Activated T-cell treated with anti-CD3 and anti-CD28 coated beads, Interleukin-2, amount 50 U/mL, for 72 hours (primary cell): ENCODE measurements around the gene PHLDB1. TPM values are rescaled to one million over a fixed set of nuclear protein-coding genes. Genes with fewer than 3 reads are reported as not detected.

Source experiments
- ATAC-seq, 2 donors: fragments of 150-1000 bp; cut with Tn5 transposase; replicated peaks in 1 of 2; 2 replicates each; pipeline ENCODE4 v1.10.0; 2021; ENCODE audit warnings: moderate library complexity in 2 of 2, mild to moderate bottlenecking in 1 of 2
- DNase-seq, 2 donors: peaks; one replicate each; pipeline ENCODE4 v3.0.0; 2021 to 2022; ENCODE audit warnings: mixed read lengths in 1 of 2
- H3K27ac Mint-ChIP-seq: one replicate; pipeline ENCODE4 v1.8.0; 2022; ENCODE audit warnings: mild to moderate bottlenecking, moderate library complexity, mixed read lengths
- H3K27me3 Mint-ChIP-seq: one replicate; pipeline ENCODE4 v1.8.0; 2022; ENCODE audit warnings: low read depth, mixed read lengths
- H3K36me3 Mint-ChIP-seq, 2 donors: one replicate each; pipeline ENCODE4 v1.8.0; 2022; ENCODE audit warnings: mixed read lengths in 2 of 2, mild to moderate bottlenecking in 1 of 2; ENCODE audit not compliant: insufficient read depth in 2 of 2
- H3K4me1 Mint-ChIP-seq: one replicate; pipeline ENCODE4 v1.8.0; 2022; ENCODE audit warnings: low read depth, mixed read lengths
- H3K4me3 Mint-ChIP-seq, 2 donors: one replicate each; pipeline ENCODE4 v1.8.0; 2022; ENCODE audit warnings: mild to moderate bottlenecking in 2 of 2, mixed read lengths in 2 of 2, moderate library complexity in 2 of 2
- H3K9me3 Mint-ChIP-seq, 2 donors: one replicate each; pipeline ENCODE4 v1.8.0; 2022; ENCODE audit warnings: mixed read lengths in 2 of 2
- total RNA-seq, 2 donors: library from RNA; stranded (reverse); gene quantifications; one replicate each; pipeline ENCODE4 v1.2.3, GENCODE V29; 2022

PHLDB1 gene
- total RNA-seq, 2 donors from 2014 or later, result 3.6 to 3.8 TPM

- Mint-ChIP-seq H3K36me3 (no peaks in the 10 kb centered on the region), H3K27me3 (no peaks in the 10 kb centered on the region), H3K27ac (no peak overlapping the region), H3K9me3 (no peaks in the 10 kb centered on the region), H3K4me3 (no peak overlapping the region), H3K4me1 (no peaks in the 10 kb centered on the region)
- DNase-seq (no peak), ATAC-seq (no peak)
Measured at GRCh38 chr11:118653684-118654390, 46.4 kb downstream of the PHLDB1 start.

- Mint-ChIP-seq H3K27me3 (no peaks in the 10 kb centered on the region), H3K36me3 (no peaks in the 10 kb centered on the region), H3K9me3 (no peaks in the 10 kb centered on the region), H3K27ac (no peak overlapping the region), H3K4me3 (no peak overlapping the region), H3K4me1 (no peaks in the 10 kb centered on the region)
- ATAC-seq (no peak), DNase-seq (no peak)
Measured at GRCh38 chr11:118655486-118656190, 48.2 kb downstream of the PHLDB1 start.

GRCh38 chr11:118656563-118657165 is 49.2 kb downstream of the PHLDB1 start:
- no peak for DNase-seq
- no peak for ATAC-seq
- Mint-ChIP-seq H3K27me3 (no peaks in the 10 kb centered on the region), H3K4me1 (no peaks in the 10 kb centered on the region), H3K36me3 (no peaks in the 10 kb centered on the region), H3K9me3 (no peaks in the 10 kb centered on the region), H3K4me3 (no peak overlapping the region), H3K27ac (no peak overlapping the region)

GRCh38 chr11:118657238-118657637 is 49.8 kb downstream of the PHLDB1 start:
- no peak overlapping the region for H3K27ac Mint-ChIP-seq
- DNase-seq, result no peak
- no peaks in the 10 kb centered on the region for H3K27me3 Mint-ChIP-seq
- ATAC-seq, result no peak
- no peaks in the 10 kb centered on the region for H3K4me1 Mint-ChIP-seq
- no peaks in the 10 kb centered on the region for H3K36me3 Mint-ChIP-seq
- H3K4me3 Mint-ChIP-seq, result no peak overlapping the region
- no peaks in the 10 kb centered on the region for H3K9me3 Mint-ChIP-seq

GRCh38 chr11:118657709-118658428 is 50.5 kb downstream of the PHLDB1 start:
- DNase-seq (no peak), ATAC-seq (no peak)
- Mint-ChIP-seq H3K27ac (no peak overlapping the region), H3K4me3 (no peak overlapping the region), H3K9me3 (no peaks in the 10 kb centered on the region), H3K27me3 (no peaks in the 10 kb centered on the region), H3K36me3 (no peaks in the 10 kb centered on the region), H3K4me1 (no peaks in the 10 kb centered on the region)

GRCh38 chr11:118658429-118659313 is 51.3 kb downstream of the PHLDB1 start:
- no peak overlapping the region for H3K27ac Mint-ChIP-seq
- no peak for DNase-seq
- no peak for ATAC-seq
- H3K9me3 Mint-ChIP-seq, result no peaks in the 10 kb centered on the region
- H3K36me3 Mint-ChIP-seq, result no peaks in the 10 kb centered on the region
- H3K4me1 Mint-ChIP-seq, result no peaks in the 10 kb centered on the region
- no peaks in the 10 kb centered on the region for H3K27me3 Mint-ChIP-seq
- no peak overlapping the region for H3K4me3 Mint-ChIP-seq

GRCh38 chr11:118659314-118659952 is 52.0 kb downstream of the PHLDB1 start:
- Mint-ChIP-seq H3K9me3 (no peaks in the 10 kb centered on the region), H3K27ac (no peak overlapping the region), H3K4me3 (peak overlapping the region; percentile 26 to 55), H3K4me1 (no peaks in the 10 kb centered on the region), H3K36me3 (no peaks in the 10 kb centered on the region), H3K27me3 (no peaks in the 10 kb centered on the region)
- peak; percentile 94 to 95 for DNase-seq
- peak; percentile 97 to 99 for ATAC-seq

- Mint-ChIP-seq H3K4me1 (no peaks in the 10 kb centered on the region), H3K27me3 (no peaks in the 10 kb centered on the region), H3K9me3 (no peaks in the 10 kb centered on the region), H3K4me3 (peak overlapping the region in 1 of 2 donors; percentile 55), H3K36me3 (no peaks in the 10 kb centered on the region), H3K27ac (no peak overlapping the region)
- DNase-seq, result no peak
- no peak for ATAC-seq
Measured at GRCh38 chr11:118659953-118660680, 52.7 kb downstream of the PHLDB1 start.

GRCh38 chr11:118660681-118661424 is 53.4 kb downstream of the PHLDB1 start:
- no peak for ATAC-seq
- no peak overlapping the region for H3K4me3 Mint-ChIP-seq
- no peak for DNase-seq
- H3K4me1 Mint-ChIP-seq, result no peaks in the 10 kb centered on the region
- H3K27me3 Mint-ChIP-seq, result no peaks in the 10 kb centered on the region
- H3K27ac Mint-ChIP-seq, result no peak overlapping the region
- no peaks in the 10 kb centered on the region for H3K36me3 Mint-ChIP-seq
- no peaks in the 10 kb centered on the region for H3K9me3 Mint-ChIP-seq

- Mint-ChIP-seq H3K27me3 (no peaks in the 10 kb centered on the region), H3K4me1 (no peaks in the 10 kb centered on the region), H3K27ac (no peak overlapping the region), H3K4me3 (no peak overlapping the region), H3K9me3 (no peaks in the 10 kb centered on the region), H3K36me3 (no peaks in the 10 kb centered on the region)
- ATAC-seq (no peak), DNase-seq (no peak)
Measured at GRCh38 chr11:118661425-118662301, 54.2 kb downstream of the PHLDB1 start.
